ENCODE results near the gene MELTF. TPM values are rescaled to one million over a fixed set of nuclear protein-coding genes. Genes with fewer than 3 reads are reported as not detected.

MELTF gene
- polyA plus RNA-seq, 5 donors: 3.7 to 6.3 (median 5.7) TPM

DNA sequence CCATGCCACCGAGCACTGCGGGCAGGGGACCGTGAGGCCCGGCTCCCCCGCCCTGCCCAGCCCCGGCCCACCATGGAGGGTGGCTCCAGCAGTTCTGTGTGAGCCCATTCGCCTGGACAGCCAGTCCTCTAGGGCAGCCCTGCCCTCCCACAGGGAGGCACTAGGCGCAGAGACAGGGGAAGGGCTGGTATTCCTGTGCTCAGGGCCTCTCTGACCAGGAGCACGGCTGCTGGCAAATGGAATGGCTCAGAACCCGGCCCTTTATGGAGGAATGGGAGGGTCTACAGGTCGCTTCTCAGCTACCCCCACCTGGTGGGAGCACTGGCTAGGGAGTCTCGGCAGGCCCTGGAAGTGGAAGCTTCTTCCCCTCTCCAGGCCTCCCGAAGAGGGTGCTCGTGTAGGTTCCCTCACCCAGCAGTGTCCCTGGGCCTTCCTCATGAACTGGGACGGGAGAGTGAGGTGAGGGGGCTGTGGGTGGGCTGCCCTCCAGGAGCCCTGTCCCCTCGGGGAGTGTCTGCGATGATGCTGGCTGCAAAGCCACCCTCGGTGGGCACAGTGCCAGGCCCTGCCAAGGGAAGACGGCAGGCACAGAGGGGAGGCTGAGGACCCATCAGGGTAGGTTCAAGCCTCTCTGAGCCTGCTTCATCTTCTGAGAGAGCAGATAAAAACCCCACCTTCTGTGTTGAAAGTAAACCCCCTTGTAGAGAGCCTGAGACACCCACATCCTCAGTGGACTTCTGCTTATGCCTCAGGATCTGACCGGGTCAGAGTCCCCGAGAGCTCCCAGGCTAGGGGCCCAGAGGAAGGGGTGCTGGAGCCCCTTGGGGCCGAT is 1.5 kb downstream of the MELTF start:
- DNase-seq: no peak

DNA sequence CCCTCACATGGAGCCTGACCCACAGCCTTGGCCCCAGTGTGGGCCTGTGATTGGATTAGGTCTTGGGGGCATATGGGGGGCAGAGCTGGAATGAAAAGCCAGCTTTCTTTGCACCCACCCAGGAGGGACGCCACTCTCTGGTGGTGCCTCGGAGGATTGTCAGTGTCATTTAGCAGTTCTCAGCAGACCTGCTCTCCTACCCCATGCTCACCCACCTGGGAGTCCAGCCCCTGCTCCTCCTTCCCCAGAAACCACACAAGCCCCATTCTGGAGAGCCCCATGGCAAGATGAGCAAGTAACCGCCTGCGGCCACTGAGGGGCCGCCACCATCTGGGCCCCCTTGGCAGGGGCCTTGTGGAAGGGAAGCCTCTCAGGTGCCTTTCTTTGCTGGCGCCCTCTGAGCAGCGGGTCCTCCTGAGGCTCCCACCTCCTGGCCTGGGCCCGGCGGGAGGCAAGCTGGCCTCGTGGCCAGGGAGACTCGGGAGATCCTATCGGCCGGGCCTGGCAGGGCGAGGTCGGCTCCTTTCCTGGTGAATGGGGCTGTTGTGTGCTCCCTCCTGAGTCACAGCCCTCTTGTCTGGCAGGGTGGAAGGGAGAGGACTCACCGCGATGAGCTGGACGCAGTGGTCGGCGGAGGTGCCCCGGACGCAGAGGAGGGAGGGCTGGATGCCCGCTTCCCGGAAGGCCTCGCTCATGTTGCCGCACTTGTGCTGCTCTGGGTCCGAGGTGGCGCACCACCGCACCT is 2.3 kb downstream of the MELTF start:
- DNase-seq: no peak

DNA sequence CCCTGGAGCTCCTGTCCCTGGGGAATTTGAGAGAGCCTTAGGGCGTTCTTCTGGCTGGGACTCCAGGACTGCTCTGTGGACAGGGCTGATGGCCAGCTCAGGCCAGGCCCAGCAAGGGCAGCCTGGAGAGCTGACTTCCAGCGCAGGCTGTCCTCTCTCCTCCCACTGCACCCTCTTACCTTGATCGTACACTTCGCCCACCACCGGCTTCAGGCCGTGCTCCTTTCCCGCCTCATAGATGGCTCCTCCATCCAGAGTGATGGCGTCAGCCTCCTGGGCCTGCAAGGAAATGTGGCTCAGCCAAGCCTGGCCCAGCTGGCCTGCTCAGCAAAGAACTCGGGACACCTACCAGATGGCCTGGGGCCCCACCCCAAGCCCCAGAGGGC is 3.1 kb downstream of the MELTF start:
- no peak for DNase-seq

DNA sequence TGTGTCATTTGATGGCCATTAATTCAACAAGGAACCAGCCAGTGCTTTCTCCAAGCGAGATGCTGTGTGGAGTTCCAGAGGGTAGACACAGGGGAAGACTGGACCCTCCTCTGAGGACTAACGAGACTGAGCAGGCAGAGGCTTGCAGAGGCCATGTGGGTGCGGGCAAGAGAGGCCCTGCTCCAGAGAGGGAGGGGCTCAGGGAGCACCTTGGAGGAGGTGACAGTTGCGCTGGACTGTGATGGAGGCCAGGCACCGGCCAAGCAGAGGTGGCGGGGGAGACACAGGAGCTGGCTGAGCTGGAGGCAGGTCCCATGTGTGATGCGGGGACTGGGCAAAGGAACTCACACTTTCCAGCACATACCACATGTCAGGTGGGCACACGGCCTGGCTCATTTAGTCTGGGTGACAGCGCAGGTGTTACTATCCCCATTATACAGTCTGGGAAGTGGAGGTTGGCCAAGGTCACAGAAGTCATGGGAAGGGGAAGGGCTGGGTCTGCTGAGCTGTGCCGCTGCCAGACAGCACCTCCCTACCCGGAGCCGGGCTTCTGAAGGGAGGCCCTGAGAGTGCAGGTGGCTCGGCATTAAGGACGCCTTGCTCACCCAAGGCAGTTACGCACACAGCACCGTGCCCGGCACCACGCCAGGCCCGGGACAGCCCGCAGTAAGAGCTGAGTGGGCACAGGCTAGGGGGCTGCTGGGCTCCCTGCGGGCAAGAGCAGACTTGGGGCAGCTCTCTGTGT is 3.7 kb downstream of the MELTF start:
- no peak for DNase-seq

GRCh38 chr3:197024881-197025735 is 4.5 kb downstream of the MELTF start:
- DNase-seq: no peak

DNA sequence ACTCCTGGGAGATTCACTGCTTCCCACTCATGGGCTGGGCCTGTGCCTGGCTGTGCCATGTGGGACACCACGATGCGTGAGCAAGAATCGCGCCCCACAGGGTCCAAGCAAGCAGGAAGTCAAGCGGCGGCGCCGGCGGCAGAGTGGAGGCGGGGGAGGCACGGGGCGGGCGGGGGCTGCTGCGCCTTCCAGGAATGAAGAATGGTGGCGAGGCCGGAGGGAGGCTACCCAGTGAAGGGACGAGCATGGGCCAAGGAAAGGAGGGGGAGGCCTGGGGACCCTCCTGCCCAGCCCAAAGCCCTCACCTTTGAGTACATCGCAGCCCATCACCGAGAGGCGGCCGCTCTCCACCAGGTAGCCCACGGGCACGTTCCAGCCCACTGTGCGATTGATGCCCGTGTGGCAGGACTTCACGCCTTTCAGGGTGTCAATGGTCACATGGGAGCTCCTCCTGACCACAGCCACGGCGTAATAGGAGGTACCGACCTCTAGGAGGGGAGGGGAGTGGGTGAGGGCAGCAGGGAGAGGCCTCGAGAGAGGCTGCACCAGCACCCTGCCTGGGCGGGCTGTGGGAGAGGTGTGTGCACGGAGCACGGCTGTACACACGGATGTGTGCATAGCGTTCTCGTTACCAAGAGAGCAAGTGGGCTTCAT is 5.5 kb downstream of the MELTF start:
- DNase-seq: no peak

DNA sequence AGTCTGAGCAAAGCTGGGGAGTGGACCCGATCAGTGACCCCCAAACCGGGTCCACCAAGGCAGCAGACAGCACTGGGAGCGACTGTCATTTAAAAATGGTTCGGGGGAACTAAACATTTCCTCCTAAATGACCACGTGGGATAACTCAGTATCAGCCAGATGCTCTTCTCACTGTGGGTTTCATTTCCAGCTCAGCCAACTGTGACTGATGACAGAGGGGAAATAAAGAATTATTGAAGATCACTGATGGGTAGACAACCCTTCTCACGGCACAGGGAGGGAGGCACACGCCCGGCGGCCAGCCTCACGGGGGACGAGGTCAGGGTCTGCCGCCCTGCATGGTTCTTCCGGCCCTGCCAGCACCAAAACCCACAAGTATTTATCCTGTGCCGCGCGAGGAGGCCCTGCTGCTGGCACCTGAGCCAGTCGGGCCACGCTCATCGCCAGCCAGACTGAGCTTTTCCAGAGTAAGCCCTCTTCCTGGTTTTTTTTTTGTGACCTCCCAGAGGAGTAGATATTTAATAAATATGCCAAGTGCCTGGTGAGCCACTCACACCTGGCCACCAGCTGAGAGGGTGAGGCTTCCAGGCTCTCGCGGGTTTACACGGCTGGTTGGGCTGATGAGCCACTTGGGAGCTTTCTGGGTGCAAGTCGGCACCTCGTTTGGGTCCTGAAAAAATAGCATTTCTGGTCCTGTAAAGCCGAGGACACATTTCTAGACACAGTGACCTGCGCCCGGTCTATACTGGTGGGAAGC is 6.2 kb downstream of the MELTF start:
- DNase-seq: no peak

GRCh38 chr3:197022405-197023231 is 7.0 kb downstream of the MELTF start:
- DNase-seq: no peak

- DNase-seq: no peak
Observed at GRCh38 chr3:197021729-197022404, 7.8 kb downstream of the MELTF start.

DNA sequence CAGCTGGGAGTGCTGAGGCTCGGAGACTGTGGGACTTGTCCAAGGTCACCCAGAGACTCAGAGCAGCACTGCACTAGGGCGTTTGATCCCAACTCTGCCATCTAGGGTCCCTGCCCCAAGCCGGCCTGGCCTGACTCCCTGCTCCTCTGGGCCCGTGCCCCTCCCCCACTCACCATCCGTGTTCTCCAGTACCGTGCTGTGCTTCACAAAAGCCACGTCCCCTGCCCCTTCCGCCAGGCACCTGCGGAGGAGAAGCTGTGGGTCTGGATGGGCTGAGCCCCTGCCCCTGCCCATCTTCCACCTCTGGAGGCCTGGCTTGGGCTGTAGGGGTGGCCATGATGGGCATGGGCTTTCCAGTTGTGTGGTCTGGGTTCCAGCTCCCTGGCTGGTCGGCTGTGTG is 8.4 kb downstream of the MELTF start:
- no peak for DNase-seq

DNA sequence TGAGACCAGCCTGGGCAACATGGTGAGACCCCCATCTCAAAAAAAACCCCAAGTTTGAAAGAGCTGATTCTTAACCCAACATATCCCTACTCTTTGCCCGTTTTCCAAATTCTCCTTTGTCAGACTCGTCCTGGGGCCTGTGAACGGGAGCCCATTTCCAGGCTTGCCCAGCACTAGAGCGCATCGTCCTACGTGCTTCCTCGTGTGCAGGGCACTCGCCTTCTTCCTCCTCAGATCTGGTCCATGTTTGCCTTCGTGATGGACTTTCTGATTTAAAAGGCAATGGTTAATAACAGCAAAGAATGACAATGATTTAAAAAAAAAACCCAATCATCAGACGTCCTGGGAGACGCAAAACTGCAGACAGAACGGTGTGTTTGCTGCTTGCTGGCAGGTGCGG is 10.1 kb downstream of the MELTF start:
- no peak for DNase-seq

DNA sequence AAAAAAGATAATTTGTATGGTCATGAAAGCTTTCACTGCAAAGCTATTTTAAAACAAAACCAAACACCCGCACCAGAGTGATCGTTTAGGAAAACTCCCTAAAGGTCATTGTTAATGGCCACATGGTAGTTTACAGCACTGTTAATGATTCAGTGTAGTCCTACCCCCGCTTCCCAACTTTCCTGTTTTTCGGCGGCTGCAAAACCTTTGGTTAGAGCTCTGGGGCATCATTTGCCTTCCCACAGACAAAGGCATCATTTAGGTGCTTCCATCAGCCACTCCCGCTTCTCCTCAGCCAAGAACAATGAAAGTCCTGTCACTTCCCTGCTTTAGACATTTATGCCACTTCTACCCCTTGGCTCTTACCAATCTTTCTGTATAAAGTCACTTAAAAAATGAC is 10.6 kb downstream of the MELTF start:
- no peak for DNase-seq

GRCh38 chr3:197017003-197017402 is 12.6 kb downstream of the MELTF start:
- DNase-seq: no peak

DNA sequence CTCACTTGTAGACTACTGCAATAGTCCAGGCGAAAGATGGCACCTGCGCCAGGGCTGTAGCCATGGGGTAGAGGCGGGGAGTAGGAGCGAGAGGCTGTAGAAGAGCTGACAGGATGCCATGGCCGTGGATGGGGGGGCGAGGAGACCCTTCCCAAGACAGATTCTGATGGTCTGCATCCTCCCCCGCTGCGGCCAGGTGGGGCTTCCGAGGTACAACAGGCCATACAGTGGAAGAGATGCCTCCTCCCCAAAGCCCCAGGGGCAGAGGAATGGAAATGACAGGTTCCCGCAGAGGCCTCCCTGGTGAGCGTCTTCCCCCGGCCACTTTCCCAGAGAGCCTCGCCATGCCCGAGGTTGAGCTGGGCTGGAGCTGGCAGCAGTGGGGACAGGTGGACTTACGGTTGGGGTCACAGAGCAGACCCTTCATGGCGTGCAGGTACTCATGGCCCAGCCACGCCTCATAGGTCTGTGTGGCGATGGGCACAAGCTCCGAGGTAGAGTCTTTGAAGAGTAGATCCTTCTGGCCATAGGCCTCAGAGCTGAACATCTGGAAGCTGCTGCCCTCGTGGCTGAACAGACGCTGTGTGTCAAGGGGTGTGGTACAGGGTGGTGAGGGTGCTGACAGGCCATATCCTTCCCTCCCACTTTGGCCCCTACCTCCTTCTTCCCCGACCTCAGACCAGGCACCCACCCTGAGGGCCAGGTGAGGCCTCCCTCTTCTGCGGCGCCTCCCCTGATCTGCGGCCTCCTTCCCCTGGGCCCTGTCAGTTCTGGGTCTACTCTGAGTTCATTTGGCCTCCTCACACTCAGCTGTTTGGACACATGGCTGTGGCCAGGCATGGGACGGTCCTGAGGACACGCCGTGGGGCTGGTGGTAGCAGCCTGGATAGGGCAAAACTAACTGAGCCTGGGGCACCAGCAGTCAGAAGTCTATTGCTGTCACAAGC is 13.6 kb downstream of the MELTF start:
- no peak for DNase-seq

DNA sequence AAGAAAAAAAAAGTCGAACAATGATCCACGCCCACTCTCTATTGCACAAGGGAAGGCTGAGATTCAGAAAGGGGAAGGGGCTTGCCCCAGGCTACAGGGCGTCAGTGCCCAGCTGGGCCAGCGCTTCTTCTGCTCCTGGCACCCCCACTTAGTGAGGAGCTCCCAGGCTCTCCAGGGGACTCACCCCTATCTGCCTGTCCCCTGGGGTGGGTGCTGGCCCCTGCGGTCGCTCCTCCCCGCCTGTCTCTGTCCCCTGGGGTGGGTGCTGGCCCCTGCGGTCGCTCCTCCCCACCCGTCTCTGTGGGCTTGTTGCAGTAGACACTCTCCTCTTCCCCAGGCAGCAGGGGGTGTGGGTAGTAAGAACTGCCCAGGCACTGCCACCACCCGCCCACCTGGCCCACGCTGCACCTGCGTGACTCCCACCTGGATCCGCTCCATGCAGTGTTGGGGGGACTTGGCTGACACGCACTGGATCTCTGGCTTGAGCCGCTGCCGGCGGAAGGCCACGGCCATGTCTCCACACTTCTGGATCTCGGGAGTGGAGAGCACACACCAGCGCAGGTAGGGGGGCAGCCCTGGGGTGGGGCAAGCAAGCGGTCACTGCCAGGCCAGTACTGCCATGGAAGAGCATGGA is 14.6 kb downstream of the MELTF start:
- no peak for DNase-seq

- no peak for DNase-seq
Observed at GRCh38 chr3:197014024-197014423, 15.6 kb downstream of the MELTF start.

- no peak for DNase-seq
Observed at GRCh38 chr3:197012540-197012883, 17.1 kb downstream of the MELTF start.

Measured in right lung (tissue), 5 donors.